SK-N-SH (cell line): ENCODE data around the gene ATP5F1E. TPM values are rescaled to one million over a fixed set of nuclear protein-coding genes. Genes with fewer than 3 reads are reported as not detected.

Experiments used
- CTCF ChIA-PET: fragments of 300-600, 350-600 bp; formaldehyde crosslinking; extraction: SDS; loops from one replicate; lab custom pipeline; 2021; lab: Yijun Ruan, JAX
- POLR2A ChIA-PET: fragments of 350-600 bp; sonication (Branson Sonifier 250); formaldehyde crosslinking; extraction: SDS; loops from one replicate; lab custom pipeline; 2020; ENCODE audit warnings: antibody characterized with exemption, inconsistent platforms; lab: Yijun Ruan, JAX
- DNase-seq: peaks from one replicate; pipeline ENCODE4 v3.0.0; 2012
- H2AFZ ChIP-seq: fragments of 200-600 bp; sonication (generic); 2 replicates; pipeline ENCODE4 v1.8.1; 2016; ENCODE audit warnings: antibody characterized with exemption, mild to moderate bottlenecking, low read depth
- H3F3A ChIP-seq: fragments of 200-600 bp; sonication (generic); replicated peaks from 2 replicates; pipeline ENCODE3; 2016; ENCODE audit warnings: antibody characterized with exemption, mild to moderate bottlenecking; ENCODE audit not compliant: insufficient read depth
- H3K27ac ChIP-seq, 2 experiments: fragments of 200-500 bp in 1 of 2; fragments of 200-600 bp in 1 of 2; sonication (Bioruptor generic) in 1 of 2; sonication (generic), shearing (Covaris generic) in 1 of 2; 2 replicates each; pipeline versions ENCODE4 v1.5.1 to v1.6.1; 2014 to 2016; ENCODE audit warnings: low read depth in 2 of 2, inconsistent platforms in 1 of 2, low read length in 1 of 2, mild to moderate bottlenecking in 1 of 2, mixed read lengths in 1 of 2
- H3K27me3 ChIP-seq: fragments of 200-600 bp; sonication (generic), shearing (Covaris generic); 2 replicates; pipeline ENCODE4 v1.6.1; 2016; ENCODE audit warnings: mixed run types; ENCODE audit not compliant: insufficient read depth
- H3K36me3 ChIP-seq, 2 experiments: fragments of 200-500 bp in 1 of 2; fragments of 200-600 bp in 1 of 2; sonication (Bioruptor generic) in 1 of 2; sonication (generic) in 1 of 2; replicated peaks in 1 of 2; 2 replicates each; pipeline versions ENCODE3 to v1.5.1; 2014 to 2016; ENCODE audit warnings: low read length in 1 of 2, mild to moderate bottlenecking in 1 of 2; ENCODE audit not compliant: insufficient read depth in 2 of 2, control insufficient read depth in 1 of 2
- H3K4me1 ChIP-seq, 2 experiments: fragments of 200-500 bp in 1 of 2; fragments of 200-600 bp in 1 of 2; sonication (Bioruptor generic) in 1 of 2; sonication (generic), shearing (Covaris generic) in 1 of 2; 2 replicates each; pipeline versions ENCODE4 v1.5.1 to v1.6.1; 2014 to 2016; ENCODE audit warnings: low read depth in 1 of 2, low read length in 1 of 2, mixed run types in 1 of 2; ENCODE audit not compliant: insufficient read depth in 2 of 2, control insufficient read depth in 1 of 2
- H3K4me2 ChIP-seq: fragments of 200-600 bp; sonication (generic), shearing (Covaris generic); 2 replicates; pipeline ENCODE4 v1.6.1; 2017; ENCODE audit warnings: mixed run types
- H3K4me3 ChIP-seq, 2 experiments: fragments of 200-500 bp in 1 of 2; fragments of 200-600 bp in 1 of 2; sonication (Bioruptor generic) in 1 of 2; sonication (generic), shearing (Covaris generic) in 1 of 2; 2 replicates each; pipeline versions ENCODE4 v1.5.1 to v1.8.1; 2014 to 2016; ENCODE audit warnings: low read depth in 2 of 2, inconsistent platforms in 1 of 2, low read length in 1 of 2, mild to moderate bottlenecking in 1 of 2, mixed read lengths in 1 of 2, moderate library complexity in 1 of 2
- H3K79me2 ChIP-seq: fragments of 200-600 bp; sonication (generic); 2 replicates; pipeline ENCODE4 v1.8.1; 2017; ENCODE audit warnings: mild to moderate bottlenecking; ENCODE audit not compliant: insufficient read depth
- H3K9ac ChIP-seq: fragments of 200-600 bp; sonication (generic); 2 replicates; pipeline ENCODE4 v1.6.1; 2017; ENCODE audit warnings: mixed run types
- H3K9me2 ChIP-seq: fragments of 200-600 bp; sonication (generic); 2 replicates; pipeline ENCODE4 v1.6.1; 2017; ENCODE audit warnings: mixed run types
- H3K9me3 ChIP-seq: fragments of 200-600 bp; sonication (generic); 2 replicates; pipeline ENCODE4 v1.6.1; 2017; ENCODE audit warnings: mixed run types, mild to moderate bottlenecking, moderate library complexity
- H4K20me1 ChIP-seq: fragments of 200-600 bp; sonication (generic); 2 replicates; pipeline ENCODE4 v1.6.1; 2017; ENCODE audit warnings: mild to moderate bottlenecking, mixed run types; ENCODE audit not compliant: insufficient read depth
- CTCF ChIP-seq: fragments of 200-600 bp; sonication (generic); IDR thresholded peaks from 2 replicates; pipeline ENCODE4 v1.6.1; 2017; ENCODE audit warnings: antibody characterized with exemption, mild to moderate bottlenecking, moderate library complexity
- EP300 ChIP-seq, 2 experiments: IDR thresholded peaks; 2 replicates each; pipeline versions ENCODE4 v1.4.0 to v1.6.1; 2012; ENCODE audit warnings: borderline replicate concordance in 1 of 2, low read depth in 1 of 2, low read length in 1 of 2
- EZH2phosphoT487 ChIP-seq: fragments of 200-600 bp; sonication (generic); IDR thresholded peaks from 2 replicates; pipeline ENCODE4 v1.6.1; 2017; ENCODE audit warnings: low read depth, mixed run types, mild to moderate bottlenecking, antibody characterized with exemption, moderate library complexity, borderline replicate concordance
- FOXM1 ChIP-seq: IDR thresholded peaks from 2 replicates; pipeline ENCODE4 v1.4.0; 2012; ENCODE audit warnings: low read depth, mild to moderate bottlenecking
- GATA2 ChIP-seq: sonication (generic); formaldehyde crosslinking; IDR thresholded peaks from 2 replicates; pipeline ENCODE4 v1.5.0; 2020; ENCODE audit warnings: mild to moderate bottlenecking, missing genetic modification reagents
- MEF2A ChIP-seq: IDR thresholded peaks from 2 replicates; pipeline ENCODE4 v1.4.0; 2012; ENCODE audit warnings: low read depth, borderline replicate concordance
- MXI1 ChIP-seq: IDR thresholded peaks from 2 replicates; pipeline ENCODE4 v1.6.1; 2012; ENCODE audit warnings: mild to moderate bottlenecking, low read depth, low read length, improper control_type of control experiment
- NRF1 ChIP-seq: IDR thresholded peaks from 2 replicates; pipeline ENCODE4 v1.6.1; 2012; ENCODE audit warnings: low read depth, mild to moderate bottlenecking, low read length
- POLR2AphosphoS5 ChIP-seq: IDR thresholded peaks from 2 replicates; pipeline ENCODE4 v1.6.1; 2012; ENCODE audit warnings: low read depth, low read length
- RCOR1 ChIP-seq: fragments of 150-350 bp; IDR thresholded peaks from 2 replicates; pipeline ENCODE4 v1.6.1; 2017; ENCODE audit warnings: antibody characterized with exemption, low read length
- RXRA ChIP-seq: IDR thresholded peaks from 2 replicates; pipeline ENCODE4 v1.4.0; 2012; ENCODE audit warnings: low read depth, mild to moderate bottlenecking, borderline replicate concordance
- SMC3 ChIP-seq: IDR thresholded peaks from 2 replicates; pipeline ENCODE4 v1.6.1; 2012; ENCODE audit warnings: low read depth, low read length, improper control_type of control experiment
- TAF1 ChIP-seq: IDR thresholded peaks from 2 replicates; pipeline ENCODE4 v1.6.1; 2012; ENCODE audit warnings: low read depth, mild to moderate bottlenecking, low read length, moderate library complexity, borderline replicate concordance
- TCF12 ChIP-seq: IDR thresholded peaks from 2 replicates; pipeline ENCODE4 v1.4.0; 2012
- TEAD4 ChIP-seq: IDR thresholded peaks from 2 replicates; pipeline ENCODE4 v1.4.0; 2012; ENCODE audit warnings: mild to moderate bottlenecking, borderline replicate concordance; ENCODE audit not compliant: insufficient read depth
- USF1 ChIP-seq: IDR thresholded peaks from 2 replicates; pipeline ENCODE4 v1.4.0; 2012; ENCODE audit warnings: low read depth, borderline replicate concordance
- WGBS: methylation state at CpG from one replicate; pipeline ENCODE4 v1.1.6; 2017; ENCODE audit warnings: low lambda C conversion rate; 5-methylcytosine and 5-hydroxymethylcytosine counted together
- polyA plus RNA-seq, 3 experiments: library from polyadenylated mRNA; depleted of rRNA; stranded (reverse); fragments of >200 nt; gene quantifications; 2 replicates each; pipeline ENCODE4 v1.2.3, GENCODE V29; 2012

ATP5F1E gene
- polyA plus RNA-seq, 1 of the 3 experiments (the other 2 are of a cell fraction): 60.8 TPM

- WGBS: 82% methylated on average over 9 of the region's 29 CpGs
- no peaks in the 10 kb centered on the region for H4K20me1 ChIP-seq
- H2AFZ ChIP-seq: no peak overlapping the region
- H3K9ac ChIP-seq: no peak overlapping the region
- no peak for DNase-seq
- no peaks in the 10 kb centered on the region for H3K79me2 ChIP-seq
- no peaks in the 10 kb centered on the region for H3K9me3 ChIP-seq
- no peak for TF ChIP-seq CTCF
- TF ChIP-seq EP300 (IDR thresholded peaks at IDR 0.05; ENCODE audit: borderline replicate concordance in 1 of 2, low read depth in 1 of 2, low read length in 1 of 2): no peak
- no peak for TF ChIP-seq FOXM1
- TF ChIP-seq TAF1: no peak
- no peak for TF ChIP-seq USF1
- TF ChIP-seq SMC3: no peak
- TF ChIP-seq POLR2AphosphoS5: no peak
- TF ChIP-seq EZH2phosphoT487: no peak
- TF ChIP-seq RCOR1: no peak
- TF ChIP-seq GATA2: no peak
- no peak for TF ChIP-seq RXRA
- TF ChIP-seq MXI1: no peak
- no peak for TF ChIP-seq TCF12
- TF ChIP-seq MEF2A: no peak
- no peak for TF ChIP-seq NRF1
- TF ChIP-seq TEAD4: no peak
- no peak overlapping the region for H3K4me2 ChIP-seq
- H3K27ac ChIP-seq: no peak overlapping the region
- H3K4me1 ChIP-seq: peaks cover 7 to 11% of the 10 kb centered on the region in 2 experiments; a peak in 2 of 4 replicates
- H3F3A ChIP-seq: no peaks in the 10 kb centered on the region
- no peaks in the 10 kb centered on the region for H3K9me2 ChIP-seq
- H3K36me3 ChIP-seq: no peaks in the 10 kb centered on the region
- H3K27me3 ChIP-seq: no peaks in the 10 kb centered on the region
- no peak overlapping the region for H3K4me3 ChIP-seq
- CTCF ChIA-PET: interaction anchor here (1.4 kb wide), 1 partner anchor 12 kb away, joined by 4 read pairs; no protein-coding TSS in a partner anchor
- POLR2A ChIA-PET: no interaction called here
Observed at GRCh38 chr20:59006167-59006863, 25.8 kb downstream of the ATP5F1E start.
